BLaER1 treated with 17β-estradiol and CSF1 and Interleukin-3, amounts not matched to agents 10 nM and 100 nM (cell line): Measurements from ENCODE around the gene TC2N.
A peak's percentile ranks its signal among the peaks of the same experiment; 100 is the strongest.

Experiments used
- H3K27ac ChIP-seq, 11 experiments: shearing (Covaris generic); formaldehyde crosslinking; 2 replicates each; pipeline ENCODE4 v1.8.1; 2022
- H3K27me3 ChIP-seq, 11 experiments: shearing (Covaris generic); formaldehyde crosslinking; 2 replicates each; pipeline ENCODE4 v1.8.1; 2022
- H3K36me3 ChIP-seq, 11 experiments: shearing (Covaris generic); formaldehyde crosslinking; 2 replicates each; pipeline ENCODE4 v1.8.1; 2022
- H3K4me1 ChIP-seq, 10 experiments: shearing (Covaris generic); formaldehyde crosslinking; 2 replicates each; pipeline ENCODE4 v1.8.1; 2022
- H3K4me2 ChIP-seq, 11 experiments: shearing (Covaris generic); formaldehyde crosslinking; 2 replicates each; pipeline ENCODE4 v1.8.1; 2022
- H3K4me3 ChIP-seq, 10 experiments: shearing (Covaris generic); formaldehyde crosslinking; 2 replicates each; pipeline ENCODE4 v1.8.1; 2022
- H3K9ac ChIP-seq, 11 experiments: shearing (Covaris generic); formaldehyde crosslinking; 2 replicates each; pipeline ENCODE4 v1.8.1; 2022
- H3K9me3 ChIP-seq, 11 experiments: shearing (Covaris generic); formaldehyde crosslinking; replicated peaks in 1 of 11; 2 replicates each; pipeline ENCODE4 v1.8.1; 2022
- H4K20me1 ChIP-seq, 11 experiments: shearing (Covaris generic); formaldehyde crosslinking; 2 replicates each; pipeline ENCODE4 v1.8.1; 2022
- Cebpa-rat ChIP-seq, 11 experiments: shearing (Covaris generic); IDR thresholded peaks; 2 replicates each; pipeline ENCODE4 v1.8.1; 2022

The TC2N gene

DNA sequence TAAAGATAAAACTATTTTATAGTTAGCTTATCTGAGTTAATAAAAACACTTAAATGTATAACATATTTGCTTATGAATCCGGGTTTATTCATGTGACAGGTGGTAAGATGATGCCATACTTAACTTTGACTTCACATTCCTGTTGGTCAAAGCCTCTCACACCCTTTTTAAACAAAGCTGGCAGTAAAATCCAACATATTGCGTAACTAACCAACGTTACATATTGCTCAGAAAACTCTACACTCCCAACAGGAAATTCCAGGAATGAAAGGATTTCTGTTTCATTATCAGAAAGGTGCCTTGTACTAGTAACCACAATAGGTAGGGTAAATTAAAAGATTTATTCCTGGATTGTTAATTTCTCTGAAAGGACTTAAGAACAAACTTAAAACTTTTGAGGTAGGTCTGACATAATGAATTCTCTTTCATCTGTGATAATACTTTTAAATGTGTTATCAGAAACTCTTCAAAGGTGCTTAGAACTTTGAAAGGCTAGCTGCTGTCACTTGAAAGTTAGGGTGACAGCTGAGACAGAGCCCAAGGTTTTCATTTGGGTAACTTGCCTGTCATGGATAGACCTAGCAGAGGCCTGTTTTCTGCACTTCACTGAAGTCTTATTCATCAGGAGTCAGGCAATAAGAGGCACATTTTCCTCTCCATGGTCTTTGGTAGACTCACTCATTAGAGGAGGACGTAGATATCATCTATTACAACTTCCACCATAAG, 111.6 kb downstream of the TC2N start:
- H3K27ac ChIP-seq, result no peak overlapping the region
- H3K27me3 ChIP-seq, result no peaks in the 10 kb centered on the region
- no peak overlapping the region for H3K4me2 ChIP-seq
- H3K36me3 ChIP-seq, result no peaks in the 10 kb centered on the region; a peak in 1 of 22 replicates
- H4K20me1 ChIP-seq, result no peaks in the 10 kb centered on the region
- TF ChIP-seq Cebpa-rat (IDR thresholded peaks at IDR 0.05), result peak in 3 of 11 experiments; percentile 8 to 83 (median 59); a peak in 4 of 22 replicates
- H3K9me3 ChIP-seq, result peaks cover 15 to 18% (median 17%) of the 10 kb centered on the region in 11 experiments
- H3K4me1 ChIP-seq, result peaks cover 0 to 12% (median 7%) of the 10 kb centered on the region in 10 experiments; a peak in 8 of 20 replicates
- no peak overlapping the region for H3K4me3 ChIP-seq
- H3K9ac ChIP-seq, result no peak overlapping the region

DNA sequence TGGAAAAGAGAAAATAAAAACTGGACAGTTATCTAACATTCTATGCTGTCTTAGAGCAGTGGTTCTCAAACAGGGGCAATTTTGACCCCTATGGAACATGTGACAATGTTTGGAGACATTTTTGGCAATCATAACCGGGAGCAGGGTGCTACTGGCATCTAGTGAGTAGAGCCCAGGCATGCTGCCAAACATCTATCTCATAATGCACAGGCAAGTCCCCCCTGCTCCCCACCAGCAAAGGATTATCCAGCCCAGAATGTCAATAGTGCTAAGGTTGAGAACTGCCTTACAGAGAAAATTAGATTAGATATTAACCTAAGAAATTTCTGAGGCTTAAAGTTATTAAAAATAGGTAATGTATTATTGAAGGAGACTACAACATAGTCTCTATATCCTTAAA, 112.5 kb downstream of the TC2N start:
- Histone ChIP-seq H3K9me3 (peaks cover 6 to 9% (median 8%) of the 10 kb centered on the region in 11 experiments; a peak in 18 of 22 replicates), H3K4me2 (no peak overlapping the region), H3K9ac (no peak overlapping the region), H3K4me1 (peaks cover 0 to 12% (median 7%) of the 10 kb centered on the region in 10 experiments; a peak in 8 of 20 replicates), H3K27ac (no peak overlapping the region), H3K27me3 (no peaks in the 10 kb centered on the region), H4K20me1 (no peaks in the 10 kb centered on the region), H3K36me3 (no peaks in the 10 kb centered on the region), H3K4me3 (no peak overlapping the region)
- no peak for TF ChIP-seq Cebpa-rat (IDR thresholded peaks at IDR 0.05)

DNA sequence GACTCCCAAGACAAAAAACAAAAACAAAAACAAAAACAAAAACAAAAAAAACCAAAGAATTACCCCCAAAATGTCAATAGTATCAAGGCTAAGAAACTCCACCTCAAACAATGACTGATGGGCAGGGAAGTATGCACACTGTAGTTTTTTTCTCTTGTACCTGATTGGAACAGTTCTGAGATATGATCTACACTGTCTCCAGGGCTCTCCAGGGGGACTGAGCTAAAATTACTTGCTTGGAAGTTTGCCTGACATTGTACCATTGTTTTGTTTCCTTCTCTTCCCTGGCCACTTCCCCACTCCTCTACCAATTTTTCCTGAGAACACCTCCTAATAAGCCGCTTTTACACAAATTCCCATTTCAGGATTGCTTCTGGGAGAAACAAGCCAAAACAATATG, 113.2 kb downstream of the TC2N start:
- Histone ChIP-seq H3K4me1 (peaks cover 0 to 12% (median 7%) of the 10 kb centered on the region in 10 experiments; a peak in 8 of 20 replicates), H3K9ac (no peak overlapping the region), H3K36me3 (no peaks in the 10 kb centered on the region), H3K9me3 (peaks cover 0 to 3% (median 2%) of the 10 kb centered on the region in 11 experiments; a peak in 7 of 22 replicates), H3K27me3 (no peaks in the 10 kb centered on the region), H3K4me3 (no peak overlapping the region), H3K4me2 (peak overlapping the region in 2 of 11 experiments; percentile 45 to 46; a peak in 3 of 22 replicates), H4K20me1 (no peaks in the 10 kb centered on the region), H3K27ac (no peak overlapping the region)
- TF ChIP-seq Cebpa-rat (IDR thresholded peaks at IDR 0.05), result no peak

GRCh38 chr14:91753501-91754128, 113.7 kb downstream of the TC2N start:
- peaks cover 0 to 12% (median 7%) of the 10 kb centered on the region in 10 experiments; a peak in 8 of 20 replicates for H3K4me1 ChIP-seq
- H3K36me3 ChIP-seq, result no peaks in the 10 kb centered on the region
- no peaks in the 10 kb centered on the region for H3K27me3 ChIP-seq
- H3K9ac ChIP-seq, result no peak overlapping the region
- no peaks in the 10 kb centered on the region for H4K20me1 ChIP-seq
- no peak overlapping the region for H3K27ac ChIP-seq
- H3K4me3 ChIP-seq, result no peak overlapping the region
- peak overlapping the region in 6 of 11 experiments; percentile 7 to 46 (median 26); a peak in 7 of 22 replicates for H3K4me2 ChIP-seq
- no peak for TF ChIP-seq Cebpa-rat (IDR thresholded peaks at IDR 0.05)
- H3K9me3 ChIP-seq, result no peaks in the 10 kb centered on the region

DNA sequence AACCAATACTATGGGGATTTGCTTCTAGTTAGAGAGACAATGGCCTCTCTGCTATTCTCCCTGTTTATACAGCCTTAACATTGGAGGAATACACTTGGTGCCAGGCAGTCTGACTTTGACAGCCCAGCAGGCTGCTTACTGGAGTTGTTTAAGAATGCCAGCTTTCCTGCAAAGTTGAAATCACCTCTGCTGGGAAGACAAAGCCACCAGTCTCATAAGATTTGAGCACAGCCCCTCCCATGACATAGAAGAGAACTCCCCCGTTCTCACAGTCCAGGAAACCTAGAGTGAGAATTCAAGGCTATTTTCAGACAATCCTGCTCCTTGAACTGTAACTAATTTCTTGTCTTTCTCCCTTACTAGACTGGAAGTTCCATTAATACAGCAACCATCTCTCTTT, 114.4 kb downstream of the TC2N start:
- Histone ChIP-seq H3K9me3 (no peaks in the 10 kb centered on the region), H3K4me1 (peaks cover 0 to 12% (median 7%) of the 10 kb centered on the region in 10 experiments; a peak in 8 of 20 replicates), H4K20me1 (no peaks in the 10 kb centered on the region), H3K27me3 (no peaks in the 10 kb centered on the region), H3K27ac (no peak overlapping the region), H3K9ac (no peak overlapping the region), H3K36me3 (no peaks in the 10 kb centered on the region), H3K4me2 (peak overlapping the region in 5 of 11 experiments; percentile 7 to 46 (median 27); a peak in 4 of 22 replicates), H3K4me3 (no peak overlapping the region)
- TF ChIP-seq Cebpa-rat (IDR thresholded peaks at IDR 0.05), result no peak

DNA sequence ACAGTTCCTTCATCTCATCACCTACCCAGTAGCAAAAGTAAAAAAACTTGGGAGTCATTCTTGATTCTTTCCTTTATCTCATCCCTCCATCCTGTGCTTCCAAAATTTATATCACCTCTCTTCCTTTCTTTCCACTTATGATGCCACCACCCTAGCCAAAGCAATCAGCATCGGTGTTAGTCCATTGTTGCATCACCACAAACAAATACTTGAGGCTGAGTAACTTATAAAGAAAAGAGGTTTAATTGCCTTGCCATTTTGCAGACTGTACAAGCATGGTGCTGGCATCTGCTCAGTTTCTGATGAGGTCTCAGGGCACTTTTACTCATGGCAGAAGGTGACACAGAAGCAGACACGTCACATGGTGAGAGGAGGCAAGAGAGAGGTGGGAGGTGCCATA, 115.6 kb downstream of the TC2N start:
- Histone ChIP-seq H3K4me1 (peaks cover 0 to 12% (median 7%) of the 10 kb centered on the region in 10 experiments; a peak in 8 of 20 replicates), H3K4me2 (no peak overlapping the region), H3K27me3 (no peaks in the 10 kb centered on the region), H3K27ac (no peak overlapping the region), H3K4me3 (no peak overlapping the region), H3K36me3 (no peaks in the 10 kb centered on the region), H4K20me1 (no peaks in the 10 kb centered on the region), H3K9me3 (no peaks in the 10 kb centered on the region), H3K9ac (no peak overlapping the region)
- TF ChIP-seq Cebpa-rat (IDR thresholded peaks at IDR 0.05), result peak in 1 of 11 experiments; percentile 18; a peak in 1 of 22 replicates

- no peak overlapping the region for H3K4me3 ChIP-seq
- peaks cover 0 to 12% (median 7%) of the 10 kb centered on the region in 10 experiments; a peak in 8 of 20 replicates for H3K4me1 ChIP-seq
- no peak overlapping the region for H3K4me2 ChIP-seq
- H3K27me3 ChIP-seq, result no peaks in the 10 kb centered on the region
- H3K9ac ChIP-seq, result no peak overlapping the region
- no peaks in the 10 kb centered on the region for H3K36me3 ChIP-seq
- TF ChIP-seq Cebpa-rat (IDR thresholded peaks at IDR 0.05), result peak in 2 of 11 experiments; percentile 56 to 73; a peak in 3 of 22 replicates
- no peak overlapping the region for H3K27ac ChIP-seq
- no peaks in the 10 kb centered on the region for H3K9me3 ChIP-seq
- no peaks in the 10 kb centered on the region for H4K20me1 ChIP-seq
Observed at GRCh38 chr14:91750634-91751198, 116.6 kb downstream of the TC2N start.

- no peaks in the 10 kb centered on the region for H3K27me3 ChIP-seq
Observed at GRCh38 chr14:91749868-91750267, 117.5 kb downstream of the TC2N start.

DNA sequence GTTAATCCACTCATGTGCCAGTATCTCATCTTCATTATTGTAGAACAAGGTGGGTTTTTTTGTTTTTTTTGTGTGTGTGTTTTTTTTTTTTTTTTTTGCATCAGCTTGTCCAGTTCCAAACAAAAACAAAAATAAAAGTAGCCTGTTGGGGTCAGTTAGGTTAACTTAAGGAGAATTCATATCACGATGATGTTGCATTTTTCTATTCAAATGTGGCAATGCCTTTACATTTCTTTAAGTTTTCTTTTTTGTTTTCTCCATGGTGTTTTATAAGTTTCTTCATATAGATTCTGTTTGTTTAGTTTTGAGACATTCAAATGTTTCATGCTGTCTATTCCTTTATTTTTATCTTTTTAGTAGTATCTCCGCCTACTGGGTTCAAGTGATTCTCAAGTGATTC, 119.3 kb downstream of the TC2N start:
- Histone ChIP-seq H4K20me1 (no peaks in the 10 kb centered on the region), H3K27me3 (no peaks in the 10 kb centered on the region), H3K36me3 (no peaks in the 10 kb centered on the region), H3K4me3 (no peak overlapping the region), H3K4me1 (peaks cover 0 to 15% (median 2%) of the 10 kb centered on the region in 10 experiments; a peak in 11 of 20 replicates), H3K4me2 (no peak overlapping the region), H3K9me3 (no peaks in the 10 kb centered on the region), H3K27ac (no peak overlapping the region), H3K9ac (no peak overlapping the region)
- no peak for TF ChIP-seq Cebpa-rat (IDR thresholded peaks at IDR 0.05)

More at GRCh38 chr14:91749868-91750267, 117.5 kb downstream of the TC2N start:
- Histone ChIP-seq H3K4me2 (no peak overlapping the region), H4K20me1 (no peaks in the 10 kb centered on the region), H3K27ac (no peak overlapping the region), H3K36me3 (no peaks in the 10 kb centered on the region), H3K4me3 (no peak overlapping the region), H3K4me1 (peaks cover 0 to 12% (median 9%) of the 10 kb centered on the region in 10 experiments; a peak in 9 of 20 replicates), H3K9me3 (no peaks in the 10 kb centered on the region), H3K9ac (no peak overlapping the region)
- no peak for TF ChIP-seq Cebpa-rat (IDR thresholded peaks at IDR 0.05)
